Activated T-cell treated with anti-CD3 and anti-CD28 coated beads, Interleukin-2, amount 50 U/mL, for 24 hours (primary cell): ENCODE results near the gene MORC3.
"Not testable (repeated sequence)": the region's sequence is repeated elsewhere in the genome, so short reads cannot be mapped to it uniquely, and the experiment has no call there.

Experiments
- DNase-seq: peaks from one replicate; pipeline ENCODE4 v3.0.0-alpha.2; 2020
- H3K27ac Mint-ChIP-seq: 2 replicates; pipeline ENCODE4 v1.8.0; 2020; ENCODE audit warnings: mild to moderate bottlenecking, mixed read lengths
- H3K27me3 Mint-ChIP-seq: 2 replicates; pipeline ENCODE4 v1.8.0; 2020; ENCODE audit warnings: mixed read lengths
- H3K36me3 Mint-ChIP-seq: 2 replicates; pipeline ENCODE4 v1.8.0; 2020; ENCODE audit warnings: low read depth, mixed read lengths
- H3K4me1 Mint-ChIP-seq: 2 replicates; pipeline ENCODE4 v1.8.0; 2020; ENCODE audit warnings: low read depth, mixed read lengths
- H3K4me3 Mint-ChIP-seq: 2 replicates; pipeline ENCODE4 v1.8.0; 2020; ENCODE audit warnings: mild to moderate bottlenecking, moderate library complexity, mixed read lengths
- H3K9me3 Mint-ChIP-seq: 2 replicates; pipeline ENCODE4 v1.8.0; 2020; ENCODE audit warnings: mixed read lengths

MORC3 gene

DNA sequence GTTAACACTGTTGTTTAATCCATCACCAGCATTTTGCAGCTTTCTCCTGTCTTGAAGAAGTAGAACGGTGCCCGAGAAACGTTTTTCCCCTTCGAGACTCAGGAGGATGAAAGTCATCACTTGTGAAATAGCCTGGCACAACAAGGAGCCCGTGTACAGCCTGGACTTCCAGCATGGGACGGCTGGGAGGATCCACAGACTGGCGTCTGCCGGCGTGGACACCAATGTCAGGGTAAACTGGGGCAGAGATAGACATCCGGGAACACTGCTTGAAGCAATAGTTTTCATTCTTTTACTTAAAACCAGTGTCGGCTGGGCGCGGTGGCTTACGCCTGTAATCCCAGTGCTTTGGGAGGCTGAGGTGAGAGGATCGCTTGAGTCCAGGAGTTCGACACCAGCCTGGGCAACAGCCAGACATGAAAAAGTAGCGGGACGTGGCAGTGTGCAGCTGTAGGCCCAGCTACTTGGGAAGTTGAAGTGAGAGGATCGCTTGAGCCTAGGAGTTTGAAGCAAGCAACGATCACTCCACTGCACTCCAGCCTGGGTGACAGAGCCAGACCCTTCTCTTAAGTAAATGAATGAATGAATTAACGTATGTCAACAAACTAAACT lies 66.1 kb downstream of the MORC3 start:
- Mint-ChIP-seq H3K9me3 (no peaks in the 10 kb centered on the region), H3K36me3 (peaks cover 48% of the 10 kb centered on the region), H3K27ac (peak overlapping the region; percentile 83), H3K27me3 (no peaks in the 10 kb centered on the region), H3K4me3 (peak overlapping the region; percentile 85), H3K4me1 (peaks cover 25% of the 10 kb centered on the region)
- no peak for DNase-seq

- Mint-ChIP-seq H3K9me3 (peaks cover 2% of the 10 kb centered on the region), H3K27ac (no peak overlapping the region), H3K27me3 (no peaks in the 10 kb centered on the region), H3K4me3 (no peak overlapping the region), H3K4me1 (peaks cover 22% of the 10 kb centered on the region), H3K36me3 (peaks cover 65% of the 10 kb centered on the region)
- no peak for DNase-seq
Measured at GRCh38 chr21:36388096-36388495, 68.1 kb downstream of the MORC3 start.

DNA sequence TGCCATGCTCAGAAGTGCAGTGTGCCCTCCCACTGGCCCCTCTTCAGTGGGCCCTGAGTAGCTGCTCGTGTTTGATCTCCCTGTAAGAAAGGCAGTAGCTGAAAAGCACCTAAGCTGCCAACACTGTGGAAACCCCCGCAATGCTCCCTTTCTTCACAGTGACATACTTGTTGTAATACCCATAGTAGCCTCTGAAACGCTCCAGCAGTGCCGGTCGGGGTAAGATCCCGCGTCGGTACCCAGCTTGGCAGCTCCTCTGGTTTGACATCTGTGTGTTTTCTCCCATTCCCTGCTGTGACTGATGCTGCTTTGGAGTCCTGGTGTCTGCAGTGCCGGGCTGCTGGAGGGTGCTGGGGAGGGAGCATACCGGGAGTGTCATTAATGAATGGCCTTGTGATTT lies 68.8 kb downstream of the MORC3 start:
- peak overlapping the region; percentile 7 for H3K27ac Mint-ChIP-seq
- H3K4me1 Mint-ChIP-seq, result peaks cover 22% of the 10 kb centered on the region
- no peaks in the 10 kb centered on the region for H3K27me3 Mint-ChIP-seq
- H3K4me3 Mint-ChIP-seq, result no peak overlapping the region
- peaks cover 70% of the 10 kb centered on the region for H3K36me3 Mint-ChIP-seq
- H3K9me3 Mint-ChIP-seq, result peaks cover 2% of the 10 kb centered on the region
- DNase-seq, result no peak

DNA sequence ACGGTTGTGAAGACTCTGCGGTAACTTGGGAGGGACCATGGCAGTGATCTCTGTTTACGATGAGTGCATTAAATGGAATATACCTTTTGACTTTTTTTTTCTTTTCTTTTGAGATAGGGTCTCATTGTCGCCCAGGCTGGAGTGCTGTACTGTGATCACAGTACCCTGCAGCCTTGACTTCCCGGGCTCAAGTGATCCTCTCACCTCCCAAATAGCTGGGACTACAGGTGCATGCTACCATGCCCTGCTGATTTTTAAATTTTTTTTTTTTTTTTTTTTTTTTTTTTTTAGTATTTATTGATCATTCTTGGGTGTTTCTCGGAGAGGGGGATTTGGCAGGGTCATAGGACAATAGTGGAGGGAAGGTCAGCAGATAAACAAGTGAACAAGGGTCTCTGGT lies 71.7 kb downstream of the MORC3 start:
- not testable (repeated sequence) for H3K9me3 Mint-ChIP-seq, H3K4me3 Mint-ChIP-seq, H3K27ac Mint-ChIP-seq, DNase-seq, H3K27me3 Mint-ChIP-seq
- peaks cover 15% of the 10 kb centered on the region for H3K4me1 Mint-ChIP-seq
- peaks cover 85% of the 10 kb centered on the region for H3K36me3 Mint-ChIP-seq

GRCh38 chr21:36395353-36396111 lies 75.5 kb downstream of the MORC3 start:
- no peak for DNase-seq
- H3K4me1 Mint-ChIP-seq, result no peaks in the 10 kb centered on the region
- no peak overlapping the region for H3K27ac Mint-ChIP-seq
- H3K9me3 Mint-ChIP-seq, result peaks cover 2% of the 10 kb centered on the region
- H3K4me3 Mint-ChIP-seq, result no peak overlapping the region
- no peaks in the 10 kb centered on the region for H3K27me3 Mint-ChIP-seq
- peaks cover 80% of the 10 kb centered on the region for H3K36me3 Mint-ChIP-seq

DNA sequence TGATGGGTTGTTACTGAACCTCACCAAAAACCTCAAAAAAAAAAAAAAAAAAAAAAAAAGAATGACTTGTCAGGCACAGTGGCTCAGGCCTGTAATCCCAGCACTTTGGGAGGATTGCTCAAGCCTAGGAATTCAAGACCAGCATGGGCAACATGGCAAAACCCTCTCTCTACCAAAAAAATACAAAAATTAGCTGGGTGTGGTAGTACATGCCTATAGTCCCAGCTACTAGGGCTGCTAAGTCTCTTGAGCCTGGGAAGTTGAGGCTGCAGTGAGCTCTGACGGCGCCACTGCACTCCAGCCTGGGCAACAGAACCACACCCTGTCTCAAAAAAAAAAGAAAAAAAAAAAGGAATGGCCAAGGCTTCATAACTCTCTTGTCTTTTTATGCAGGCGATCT lies 76.3 kb downstream of the MORC3 start:
- H3K4me1 Mint-ChIP-seq, result no peaks in the 10 kb centered on the region
- H3K27ac Mint-ChIP-seq, result no peak overlapping the region
- peaks cover 2% of the 10 kb centered on the region for H3K9me3 Mint-ChIP-seq
- no peak for DNase-seq
- H3K36me3 Mint-ChIP-seq, result peaks cover 76% of the 10 kb centered on the region
- no peaks in the 10 kb centered on the region for H3K27me3 Mint-ChIP-seq
- H3K4me3 Mint-ChIP-seq, result no peak overlapping the region

DNA sequence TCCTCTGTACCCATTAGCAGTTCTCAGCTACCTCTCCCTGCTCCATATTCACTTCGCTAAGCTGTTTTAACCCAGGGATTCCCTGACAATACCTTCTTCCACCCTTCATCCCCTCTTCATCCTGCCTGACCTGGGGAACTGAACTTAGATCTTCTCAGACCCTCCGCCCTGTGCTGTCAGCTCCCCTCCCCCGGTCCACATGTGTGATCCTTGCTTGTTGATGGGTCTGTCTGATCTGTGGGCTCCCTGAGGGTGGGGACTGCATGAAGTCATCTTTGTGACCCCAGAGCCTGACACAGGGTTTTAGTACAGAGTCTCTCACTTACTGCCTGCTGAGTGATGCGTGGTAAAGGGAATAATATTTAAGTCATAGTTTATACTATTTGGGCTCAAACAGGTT lies 77.0 kb downstream of the MORC3 start:
- Mint-ChIP-seq H3K36me3 (peaks cover 75% of the 10 kb centered on the region), H3K4me3 (no peak overlapping the region), H3K9me3 (peaks cover 1% of the 10 kb centered on the region), H3K27me3 (no peaks in the 10 kb centered on the region), H3K4me1 (no peaks in the 10 kb centered on the region), H3K27ac (no peak overlapping the region)
- DNase-seq, result no peak

GRCh38 chr21:36397606-36398005 lies 77.6 kb downstream of the MORC3 start:
- Mint-ChIP-seq H3K36me3 (peaks cover 77% of the 10 kb centered on the region), H3K4me1 (no peaks in the 10 kb centered on the region), H3K27ac (no peak overlapping the region), H3K4me3 (no peak overlapping the region), H3K9me3 (no peaks in the 10 kb centered on the region), H3K27me3 (no peaks in the 10 kb centered on the region)
- no peak for DNase-seq

GRCh38 chr21:36399736-36400135 lies 79.7 kb downstream of the MORC3 start:
- H3K36me3 Mint-ChIP-seq, result peaks cover 71% of the 10 kb centered on the region
- H3K4me3 Mint-ChIP-seq, H3K27ac Mint-ChIP-seq, DNase-seq, H3K9me3 Mint-ChIP-seq, H3K27me3 Mint-ChIP-seq, H3K4me1 Mint-ChIP-seq: not testable (repeated sequence)

DNA sequence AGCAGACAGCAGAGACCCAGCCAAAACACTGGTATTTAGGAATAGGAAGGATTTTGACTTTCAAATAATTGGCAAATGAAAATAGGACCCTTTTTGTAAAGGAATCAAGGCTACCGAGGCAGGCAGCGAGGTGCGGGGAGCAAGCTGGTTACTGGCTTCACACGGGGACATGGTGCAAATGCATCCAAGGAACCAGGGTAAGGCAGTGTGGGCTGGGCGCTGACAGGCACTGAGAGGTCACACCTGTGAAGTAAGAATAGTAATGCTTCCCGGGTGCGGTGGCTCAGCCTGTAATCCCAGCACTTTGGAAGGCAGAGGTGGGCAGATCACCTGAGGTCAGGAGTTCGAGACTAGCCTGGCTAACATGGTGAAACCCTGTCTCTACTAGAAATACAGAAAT lies 80.7 kb downstream of the MORC3 start:
- Mint-ChIP-seq H3K27me3 (no peaks in the 10 kb centered on the region), H3K36me3 (peaks cover 69% of the 10 kb centered on the region), H3K4me1 (no peaks in the 10 kb centered on the region), H3K9me3 (no peaks in the 10 kb centered on the region), H3K27ac (no peak overlapping the region), H3K4me3 (no peak overlapping the region)
- no peak for DNase-seq

GRCh38 chr21:36402339-36402738 lies 82.3 kb downstream of the MORC3 start:
- Mint-ChIP-seq H3K4me1 (no peaks in the 10 kb centered on the region), H3K4me3 (no peak overlapping the region), H3K36me3 (peaks cover 68% of the 10 kb centered on the region), H3K27ac (no peak overlapping the region), H3K27me3 (no peaks in the 10 kb centered on the region), H3K9me3 (no peaks in the 10 kb centered on the region)
- DNase-seq, result no peak

- DNase-seq, result no peak
- Mint-ChIP-seq H3K36me3 (peaks cover 73% of the 10 kb centered on the region), H3K27me3 (no peaks in the 10 kb centered on the region), H3K9me3 (no peaks in the 10 kb centered on the region), H3K27ac (no peak overlapping the region), H3K4me3 (no peak overlapping the region), H3K4me1 (no peaks in the 10 kb centered on the region)
Measured at GRCh38 chr21:36403713-36404112, 83.7 kb downstream of the MORC3 start.

- H3K9me3 Mint-ChIP-seq, result no peaks in the 10 kb centered on the region
- H3K27ac Mint-ChIP-seq, result no peak overlapping the region
- H3K4me1 Mint-ChIP-seq, result no peaks in the 10 kb centered on the region
- peaks cover 79% of the 10 kb centered on the region for H3K36me3 Mint-ChIP-seq
- no peak for DNase-seq
- no peak overlapping the region for H3K4me3 Mint-ChIP-seq
- H3K27me3 Mint-ChIP-seq, result no peaks in the 10 kb centered on the region
Measured at GRCh38 chr21:36408568-36408967, 88.6 kb downstream of the MORC3 start.

DNA sequence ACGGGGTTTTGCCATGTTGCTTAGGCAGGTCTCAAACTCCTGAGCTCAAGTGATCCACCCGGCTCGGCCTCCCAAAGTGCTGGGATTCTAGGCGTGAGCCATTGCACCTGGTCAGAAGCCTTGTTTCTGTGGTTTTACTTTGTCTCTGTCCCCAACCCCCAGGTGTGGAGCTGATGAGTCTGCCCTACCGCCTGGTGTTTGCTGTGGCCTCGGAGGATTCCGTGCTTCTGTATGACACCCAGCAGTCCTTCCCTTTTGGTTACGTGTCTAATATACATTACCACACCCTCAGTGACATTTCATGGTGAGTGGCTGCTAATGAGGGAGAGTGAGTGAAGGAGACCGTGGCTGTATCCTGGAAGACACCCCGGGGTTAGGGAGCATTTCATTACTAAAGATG lies 91.3 kb downstream of the MORC3 start:
- H3K27me3 Mint-ChIP-seq, result no peaks in the 10 kb centered on the region
- H3K9me3 Mint-ChIP-seq, result no peaks in the 10 kb centered on the region
- no peaks in the 10 kb centered on the region for H3K4me1 Mint-ChIP-seq
- H3K36me3 Mint-ChIP-seq, result peaks cover 90% of the 10 kb centered on the region
- DNase-seq, result no peak
- no peak overlapping the region for H3K4me3 Mint-ChIP-seq
- H3K27ac Mint-ChIP-seq, result no peak overlapping the region

DNA sequence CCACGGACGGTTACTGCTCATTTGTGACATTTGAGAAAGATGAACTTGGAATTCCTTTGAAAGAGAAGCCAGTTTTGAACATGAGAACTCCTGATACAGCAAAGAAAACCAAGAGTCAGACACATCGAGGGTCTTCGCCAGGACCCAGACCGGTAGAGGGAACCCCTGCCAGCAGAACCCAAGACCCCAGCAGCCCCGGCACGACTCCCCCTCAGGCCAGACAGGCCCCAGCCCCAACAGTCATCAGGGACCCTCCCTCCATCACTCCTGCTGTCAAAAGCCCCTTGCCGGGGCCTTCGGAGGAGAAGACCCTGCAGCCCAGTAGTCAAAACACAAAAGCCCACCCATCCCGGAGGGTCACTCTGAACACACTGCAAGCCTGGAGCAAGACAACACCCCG lies 92.9 kb downstream of the MORC3 start:
- no peaks in the 10 kb centered on the region for H3K4me1 Mint-ChIP-seq
- H3K9me3 Mint-ChIP-seq, result no peaks in the 10 kb centered on the region
- H3K27me3 Mint-ChIP-seq, result no peaks in the 10 kb centered on the region
- H3K4me3 Mint-ChIP-seq, result no peak overlapping the region
- no peak overlapping the region for H3K27ac Mint-ChIP-seq
- DNase-seq, result no peak
- H3K36me3 Mint-ChIP-seq, result peaks cover 93% of the 10 kb centered on the region
